Ovary (tissue), 9 donors: ENCODE results near the gene BCL7C. TPM values are rescaled to one million over a fixed set of nuclear protein-coding genes. Genes with fewer than 3 reads are reported as not detected.
A peak's percentile ranks its signal among the peaks of the same experiment; 100 is the strongest.

Source experiments
- DNase-seq, 5 donors: peaks; one replicate each; pipeline ENCODE4 v3.0.0-alpha.2; 2019 to 2020
- H3K27ac ChIP-seq, 2 donors: fragments of 200-600 bp; one replicate each; pipeline versions ENCODE4 v1.5.1 to v1.8.0; 2019 to 2022
- H3K27me3 ChIP-seq: fragments of 200-600 bp; one replicate; pipeline ENCODE4 v1.8.0; 2022
- H3K36me3 ChIP-seq: fragments of 200-600 bp; sonication (generic); one replicate; pipeline ENCODE4 v1.5.1; 2019
- H3K4me1 ChIP-seq: one replicate; pipeline ENCODE4 v1.8.1; 2013; ENCODE audit warnings: mild to moderate bottlenecking, moderate library complexity; ENCODE audit not compliant: insufficient read depth
- H3K4me3 ChIP-seq: fragments of 200-600 bp; sonication (generic); one replicate; pipeline ENCODE4 v1.5.1; 2017
- H3K9me3 ChIP-seq, 2 donors: fragments of 200-600 bp in 1 of 2; sonication (generic) in 1 of 2; one replicate each; pipeline versions ENCODE4 v1.5.1 to v1.8.1; 2013 to 2019; ENCODE audit warnings: mild to moderate bottlenecking in 1 of 2, moderate library complexity in 1 of 2
- CTCF ChIP-seq, 3 donors: fragments of 450-650 bp in 2 of 3; fragments of 200-600 bp in 1 of 3; IDR thresholded peaks; one replicate each; pipeline versions ENCODE4 v1.5.1 to v1.8.0; 2016 to 2022; ENCODE audit warnings: antibody characterized with exemption in 3 of 3, mild to moderate bottlenecking in 1 of 3
- EP300 ChIP-seq: sonication (generic); formaldehyde crosslinking; IDR thresholded peaks from one replicate; pipeline ENCODE4 v1.6.1; 2017; ENCODE audit warnings: antibody characterized with exemption
- POLR2A ChIP-seq: fragments of 450-650 bp; IDR thresholded peaks from one replicate; pipeline ENCODE4 v1.6.1; 2017; ENCODE audit warnings: antibody characterized with exemption, mild to moderate bottlenecking, moderate library complexity
- WGBS, 3 donors: extraction: QIAGEN DNeasy Blood & Tissue Kit in 1 of 3; methylation state at CpG; one replicate each; pipeline versions ENCODE4 v1.1.5 to v1.1.7; 2013 to 2017; 5-methylcytosine and 5-hydroxymethylcytosine counted together
- intact Hi-C, 4 donors: fragments of 100-400 bp; cut with DNase I; formaldehyde crosslinking; loops; one replicate each; pipeline versions ENCODE4 v1.11.0 to v1.15.1; 2022 to 2023
- polyA plus RNA-seq, 2 donors: library from polyadenylated mRNA; stranded (reverse); fragments of 200-250 nt in 1 of 2; fragments of 350-450 nt in 1 of 2; fragmentation: Illumina TruSeq in 1 of 2; extraction: RNeasy Lipid Tissue Mini Kit (QIAGEN cat#74804) in 1 of 2; gene quantifications; one replicate each; pipeline ENCODE4 v1.2.3, GENCODE V29; 2013 to 2014
- total RNA-seq, 7 donors: library from RNA; depleted of rRNA in 2 of 7; stranded (reverse); fragments of >200 nt in 2 of 7; fragmentation: NEBNext Ultra II Directional in 3 of 7; extraction: Animal tissue kit (Norgen Biotek cat#: 25700) in 3 of 7; gene quantifications; one replicate each; pipeline versions ENCODE4 v1.1.0 to v1.2.4, GENCODE V29; 2016 to 2023
- donor health status: DM: no; HTN: no; CAD: no; lungs with moderate emphysema.
- donor health status: DM: no; HTN: no; CAD: no.
- donor health status: Bipolar disorder and iron deficiency.
- donor health status: DM: yes; HTN: yes; CAD: no.
- donor health status: DM: no; HTN: no; CAD: no.
- donor health status: DM: yes; HTN: yes; CAD: no.

BCL7C gene
- total and polyA plus RNA-seq, 9 donors, result 13.3 to 54.8 (median 46.6) TPM

GRCh38 chr16:30887927-30888326, 6.0 kb downstream of the BCL7C start:
- H3K36me3 ChIP-seq, result no peaks in the 10 kb centered on the region

GRCh38 chr16:30886145-30886544, 7.7 kb downstream of the BCL7C start:
- peaks cover 3% of the 10 kb centered on the region for H3K4me1 ChIP-seq
- intact Hi-C loops, result no loop called here
- no peak overlapping the region for H3K4me3 ChIP-seq
- H3K9me3 ChIP-seq, result no peaks in the 10 kb centered on the region
- no peaks in the 10 kb centered on the region for H3K36me3 ChIP-seq
- no peaks in the 10 kb centered on the region for H3K27me3 ChIP-seq
- no peak overlapping the region for H3K27ac ChIP-seq
- TF ChIP-seq CTCF (IDR thresholded peaks at IDR 0.05) (no peak), POLR2A (no peak), EP300 (no peak)
- 88 to 96% (median 92%) methylated on average over 1 of the region's 1 CpG for WGBS, 3 donors
- DNase-seq, result no peak

More at GRCh38 chr16:30887927-30888326, 6.0 kb downstream of the BCL7C start:
- H3K27ac ChIP-seq, result no peak overlapping the region
- TF ChIP-seq CTCF (IDR thresholded peaks at IDR 0.05), result no peak
- TF ChIP-seq EP300, result no peak
- no peak for TF ChIP-seq POLR2A
- no peaks in the 10 kb centered on the region for H3K9me3 ChIP-seq
- DNase-seq, result no peak
- no peaks in the 10 kb centered on the region for H3K27me3 ChIP-seq
- H3K4me3 ChIP-seq, result no peak overlapping the region
- intact Hi-C loops, result no loop called here
- 75 to 83% (median 80%) methylated on average over 9 of the region's 9 CpGs for WGBS, 3 donors
- H3K4me1 ChIP-seq, result peaks cover 7% of the 10 kb centered on the region

- no peaks in the 10 kb centered on the region for H3K27me3 ChIP-seq
- no peak for TF ChIP-seq POLR2A
- H3K27ac ChIP-seq, result no peak overlapping the region
- H3K9me3 ChIP-seq, result no peaks in the 10 kb centered on the region
- peaks cover 3% of the 10 kb centered on the region for H3K4me1 ChIP-seq
- intact Hi-C loops, result no loop called here
- no peaks in the 10 kb centered on the region for H3K36me3 ChIP-seq
- H3K4me3 ChIP-seq, result no peak overlapping the region
- DNase-seq, result no peak
- 92 to 95% (median 93%) methylated on average over 9 of the region's 9 CpGs for WGBS, 3 donors
Measured at GRCh38 chr16:30885196-30885595, 8.7 kb downstream of the BCL7C start.

- 77 to 90% (median 80%) methylated on average over 3 of the region's 3 CpGs for WGBS, 3 donors
- Histone ChIP-seq H3K27me3 (no peaks in the 10 kb centered on the region), H3K4me1 (peaks cover 3% of the 10 kb centered on the region), H3K27ac (no peak overlapping the region), H3K9me3 (no peaks in the 10 kb centered on the region), H3K4me3 (no peak overlapping the region), H3K36me3 (no peaks in the 10 kb centered on the region)
- no peak for DNase-seq
- intact Hi-C loops, result no loop called here
- TF ChIP-seq POLR2A (no peak), CTCF (IDR thresholded peaks at IDR 0.05) (no peak), EP300 (no peak)
Measured at GRCh38 chr16:30884760-30885159, 9.1 kb downstream of the BCL7C start.

- Histone ChIP-seq H3K36me3 (no peaks in the 10 kb centered on the region), H3K4me1 (peaks cover 3% of the 10 kb centered on the region), H3K4me3 (no peak overlapping the region), H3K9me3 (no peaks in the 10 kb centered on the region), H3K27me3 (no peaks in the 10 kb centered on the region), H3K27ac (peak overlapping the region in 1 of 2 donors; percentile 14)
- 65 to 72% (median 69%) methylated on average over 4 of the region's 4 CpGs for WGBS, 3 donors
- intact Hi-C loops, result no loop called here
- no peak for DNase-seq
- TF ChIP-seq CTCF (IDR thresholded peaks at IDR 0.05), result no peak
Measured at GRCh38 chr16:30882429-30883310, 11.2 kb downstream of the BCL7C start.
